ENCODE measurements around the gene WDR54.
"Not testable (repeated sequence)": the region's sequence is repeated elsewhere in the genome, so short reads cannot be mapped to it uniquely, and the experiment has no call there.

The WDR54 gene

GRCh38 chr2:74458132-74458937, 36.8 kb downstream of the WDR54 start, which contains the start of gene WBP1:
Gene WBP1 (plus strand): TSS chr2:74458438. CDS start chr2:74458603, 165 bp downstream.
- DNase-seq: peak; percentile 99

- no peak for DNase-seq
These were observed 37.4 kb downstream of the WDR54 start for GRCh38 chr2:74458938-74459363.

- not testable (repeated sequence) for DNase-seq
These were observed 38.1 kb downstream of the WDR54 start for GRCh38 chr2:74459503-74460118.

GRCh38 chr2:74460187-74460586, 38.7 kb downstream of the WDR54 start:
- DNase-seq: not testable (repeated sequence)

- DNase-seq: no peak
These were observed 39.9 kb downstream of the WDR54 start for GRCh38 chr2:74461187-74462053.

- DNase-seq: no peak
These were observed 40.7 kb downstream of the WDR54 start for GRCh38 chr2:74462054-74462785.

- no peak for DNase-seq
These were observed 41.2 kb downstream of the WDR54 start for GRCh38 chr2:74462786-74463105.

- DNase-seq: no peak
These were observed 42.9 kb downstream of the WDR54 start for GRCh38 chr2:74464406-74464805.

- DNase-seq: not testable (repeated sequence)
These were observed 49.2 kb downstream of the WDR54 start for GRCh38 chr2:74470742-74471141.

- no peak for DNase-seq
These were observed 50.0 kb downstream of the WDR54 start for GRCh38 chr2:74471332-74472065.

- peak; percentile 77 for DNase-seq
These were observed 50.8 kb downstream of the WDR54 start, which contains the start of gene MRPL53 for GRCh38 chr2:74472086-74472944. Gene MRPL53 (minus strand): TSS chr2:74472680. CDS start chr2:74472660, 20 bp downstream.

GRCh38 chr2:74472945-74473258, 51.4 kb downstream of the WDR54 start:
- DNase-seq: no peak

- DNase-seq: no peak
These were observed 53.0 kb downstream of the WDR54 start for GRCh38 chr2:74474481-74474880.

GRCh38 chr2:74474899-74475298, 53.4 kb downstream of the WDR54 start:
- DNase-seq: no peak

Data from T1000 (cell line).